ENCODE data around the gene WDR19.

DNA sequence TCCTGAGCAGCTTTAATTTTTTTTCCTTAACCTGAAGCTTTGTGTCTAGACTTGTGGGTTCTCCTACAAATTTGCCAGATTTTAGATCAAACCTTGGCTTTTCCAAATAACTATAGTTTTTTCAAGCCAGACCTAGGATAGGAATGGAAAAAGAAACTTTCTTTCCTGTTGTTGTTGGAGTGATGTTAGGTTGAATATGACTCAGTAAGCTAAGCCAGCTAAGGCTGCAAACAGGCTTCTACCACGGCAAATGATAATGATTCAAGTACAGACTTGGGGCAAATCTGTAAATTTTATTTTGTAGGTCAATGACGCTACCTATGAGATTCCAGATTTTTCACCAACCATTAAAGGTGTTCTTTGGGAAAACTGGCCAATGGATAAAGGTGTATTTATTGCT lies 45.6 kb downstream of the WDR19 start:
- TF ChIP-seq, protein P1, sequence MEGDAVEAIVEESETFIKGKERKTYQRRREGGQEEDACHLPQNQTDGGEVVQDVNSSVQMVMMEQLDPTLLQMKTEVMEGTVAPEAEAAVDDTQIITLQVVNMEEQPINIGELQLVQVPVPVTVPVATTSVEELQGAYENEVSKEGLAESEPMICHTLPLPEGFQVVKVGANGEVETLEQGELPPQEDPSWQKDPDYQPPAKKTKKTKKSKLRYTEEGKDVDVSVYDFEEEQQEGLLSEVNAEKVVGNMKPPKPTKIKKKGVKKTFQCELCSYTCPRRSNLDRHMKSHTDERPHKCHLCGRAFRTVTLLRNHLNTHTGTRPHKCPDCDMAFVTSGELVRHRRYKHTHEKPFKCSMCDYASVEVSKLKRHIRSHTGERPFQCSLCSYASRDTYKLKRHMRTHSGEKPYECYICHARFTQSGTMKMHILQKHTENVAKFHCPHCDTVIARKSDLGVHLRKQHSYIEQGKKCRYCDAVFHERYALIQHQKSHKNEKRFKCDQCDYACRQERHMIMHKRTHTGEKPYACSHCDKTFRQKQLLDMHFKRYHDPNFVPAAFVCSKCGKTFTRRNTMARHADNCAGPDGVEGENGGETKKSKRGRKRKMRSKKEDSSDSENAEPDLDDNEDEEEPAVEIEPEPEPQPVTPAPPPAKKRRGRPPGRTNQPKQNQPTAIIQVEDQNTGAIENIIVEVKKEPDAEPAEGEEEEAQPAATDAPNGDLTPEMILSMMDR (IDR thresholded peaks at IDR 0.05; ENCODE audit: borderline replicate concordance, extremely low read depth, low read length, poor library complexity, severe bottlenecking), result no peak
- TF ChIP-seq EZH2 (IDR thresholded peaks at IDR 0.05; ENCODE audit: borderline replicate concordance, low read depth, low read length, severe bottlenecking), result no peak
